Endothelial cell of umbilical vein (primary cell): ENCODE results near the gene ATPAF1. TPM values are rescaled to one million over a fixed set of nuclear protein-coding genes. Genes with fewer than 3 reads are reported as not detected.

ENCODE experiments used
- BruUV-seq: library from RNA; stranded (reverse); fragments of 400-500 nt; replicated peaks from 2 replicates; lab custom pipeline; 2021; lab: Mats Ljungman, UMichigan
- CTCF ChIA-PET: fragments of 300-600, 350-600 bp; sonication (Branson Sonifier 250); formaldehyde crosslinking; loops from one replicate; lab custom pipeline; 2021; ENCODE audit warnings: antibody characterized with exemption, inconsistent platforms; lab: Charles Lee
- POLR2A ChIA-PET: fragments of 300-600, 350-600 bp; sonication (Branson Sonifier 250); formaldehyde crosslinking; loops from one replicate; lab custom pipeline; 2021; ENCODE audit warnings: antibody characterized with exemption, inconsistent platforms; lab: Charles Lee
- DNase-seq: peaks from one replicate; pipeline ENCODE4 v3.0.0-alpha.2; 2011; ENCODE audit warnings: low read depth, low spot score
- FAIRE-seq: peaks from 2 replicates; lab custom pipeline; 2011; peaks lifted over from hg19 to GRCh38; lab: Jason Lieb, UNC
- H2AFZ ChIP-seq: 2 replicates; pipeline ENCODE4 v1.6.0; 2012; ENCODE audit warnings: low read depth, low read length, control low read depth, inconsistent platforms
- H3K27ac ChIP-seq: 2 replicates; pipeline ENCODE4 v1.5.1; 2011; ENCODE audit warnings: low read depth, mild to moderate bottlenecking, control low read depth, low read length, moderate library complexity; ENCODE audit not compliant: insufficient read depth
- H3K27me3 ChIP-seq, 2 experiments: 2 replicates each; pipeline versions ENCODE4 v1.6.0 to v1.6.1; 2011; ENCODE audit warnings: low read length in 2 of 2, mixed read lengths in 1 of 2; ENCODE audit not compliant: control insufficient read depth in 2 of 2, insufficient read depth in 2 of 2
- H3K36me3 ChIP-seq, 2 experiments: 2 replicates in 1 of 2; 3 replicates in 1 of 2; pipeline ENCODE4 v1.5.1; 2011; ENCODE audit warnings: low read length in 2 of 2, mild to moderate bottlenecking in 1 of 2, moderate library complexity in 1 of 2; ENCODE audit not compliant: control insufficient read depth in 2 of 2, insufficient read depth in 2 of 2; ENCODE audit errors: extremely low read depth in 1 of 2
- H3K4me1 ChIP-seq: 3 replicates; pipeline ENCODE4 v1.5.1; 2011; ENCODE audit warnings: mild to moderate bottlenecking, low read length; ENCODE audit not compliant: control insufficient read depth, insufficient read depth; ENCODE audit errors: extremely low read depth
- H3K4me2 ChIP-seq: 2 replicates; pipeline ENCODE4 v1.6.1; 2011; ENCODE audit warnings: low read length, control low read depth, mixed read lengths; ENCODE audit not compliant: insufficient read depth
- H3K4me3 ChIP-seq, 3 experiments: fragments of 200-600 bp in 1 of 3; sonication (generic), shearing (Covaris generic) in 1 of 3; replicated peaks in 1 of 3; 2 replicates each; pipeline ENCODE4 v1.5.1; 2011 to 2016; ENCODE audit warnings: control low read depth in 3 of 3, low read length in 3 of 3, mild to moderate bottlenecking in 2 of 3, inconsistent platforms in 1 of 3, low read depth in 1 of 3, moderate library complexity in 1 of 3; ENCODE audit not compliant: insufficient read depth in 1 of 3
- H3K79me2 ChIP-seq: 2 replicates; pipeline ENCODE4 v1.6.0; 2012; ENCODE audit warnings: low read length, inconsistent platforms; ENCODE audit not compliant: control insufficient read depth, insufficient read depth
- H3K9ac ChIP-seq: replicated peaks from 2 replicates; pipeline ENCODE3; 2011; ENCODE audit warnings: low read length, control low read depth; ENCODE audit not compliant: insufficient read depth; ENCODE audit errors: extremely low read depth
- H3K9me1 ChIP-seq: replicated peaks from 3 replicates; pipeline ENCODE4 v1.6.0; 2011; ENCODE audit warnings: mild to moderate bottlenecking, low read length; ENCODE audit not compliant: control insufficient read depth, insufficient read depth; ENCODE audit errors: extremely low read depth
- H3K9me3 ChIP-seq: replicated peaks from 2 replicates; pipeline ENCODE4 v1.5.1; 2012; ENCODE audit warnings: low read length, inconsistent platforms; ENCODE audit not compliant: control insufficient read depth, insufficient read depth
- H4K20me1 ChIP-seq: replicated peaks from 2 replicates; pipeline ENCODE3; 2011; ENCODE audit warnings: mild to moderate bottlenecking, low read length; ENCODE audit not compliant: control insufficient read depth, insufficient read depth; ENCODE audit errors: extremely low read depth
- CTCF ChIP-seq, 2 donors: IDR thresholded peaks; 1 replicate in 1 of 2; 2 replicates in 1 of 2; pipeline ENCODE4 v1.5.1; 2011; ENCODE audit warnings: low read length in 2 of 2, mild to moderate bottlenecking in 2 of 2, moderate library complexity in 2 of 2, control low read depth in 1 of 2, inconsistent platforms in 1 of 2, low read depth in 1 of 2; ENCODE audit not compliant: insufficient read depth in 1 of 2; ENCODE audit errors: extremely low read depth in 1 of 2
- EZH2 ChIP-seq: IDR thresholded peaks from 2 replicates; pipeline ENCODE4 v1.6.1; 2012; ENCODE audit warnings: borderline replicate concordance, low read depth, mild to moderate bottlenecking, moderate library complexity, low read length, inconsistent platforms; ENCODE audit not compliant: severe bottlenecking
- FOS ChIP-seq: IDR thresholded peaks from 2 replicates; pipeline ENCODE4 v1.6.1; 2011; ENCODE audit warnings: mild to moderate bottlenecking, low read length, moderate library complexity, borderline replicate concordance; ENCODE audit not compliant: insufficient read depth
- GATA2 ChIP-seq: IDR thresholded peaks from 2 replicates; pipeline ENCODE4 v1.7.0; 2011; ENCODE audit warnings: low read depth, mild to moderate bottlenecking, moderate library complexity, mixed read lengths, low read length; ENCODE audit not compliant: insufficient read length, insufficient read depth
- JUN ChIP-seq: IDR thresholded peaks from 2 replicates; pipeline ENCODE4 v1.6.1; 2011; ENCODE audit warnings: borderline replicate concordance, low read depth; ENCODE audit not compliant: insufficient read length, insufficient read depth
- MAX ChIP-seq: IDR thresholded peaks from 2 replicates; pipeline ENCODE4 v1.6.1; 2011; ENCODE audit not compliant: insufficient read depth, insufficient read length
- MYC ChIP-seq: IDR thresholded peaks from one replicate; pipeline ENCODE4 v1.6.1; 2011; ENCODE audit warnings: mild to moderate bottlenecking, low read depth, low read length
- POLR2A ChIP-seq: IDR thresholded peaks from 2 replicates; pipeline ENCODE4 v1.6.1; 2012; ENCODE audit warnings: low read depth, mild to moderate bottlenecking, control low read depth, low read length
- POLR2AphosphoS5 ChIP-seq: IDR thresholded peaks from 2 replicates; pipeline ENCODE4 v1.6.1; 2012; ENCODE audit warnings: low read depth, mild to moderate bottlenecking, control low read depth, low read length, moderate library complexity; ENCODE audit not compliant: insufficient read depth
- dilution Hi-C: fragments of 300-500 bp; cut with MboI; formaldehyde crosslinking; loops from one replicate; pipeline ENCODE4 v1.15.0; 2019; ENCODE audit warnings: low sequenced_read_pairs; ENCODE audit not compliant: extremely low pct_ligation_motif_present
- intact Hi-C: fragments of 100-400 bp; cut with micrococcal nuclease; formaldehyde crosslinking; loops from one replicate; pipeline ENCODE4 v1.10.0; 2022
- polyA plus RNA-seq, 4 experiments: library from polyadenylated mRNA; depleted of rRNA in 3 of 4; stranded (reverse) in 3 of 4; unstranded in 1 of 4; fragments of >200 nt; gene quantifications; 2 replicates each; pipeline versions ENCODE4 v1.2.1 to v1.2.3, GENCODE V29; 2011 to 2012; ENCODE audit warnings: missing spikeins in 1 of 4
- total RNA-seq: library from RNA; stranded (reverse); gene quantifications from 2 replicates; pipeline ENCODE4 v1.2.3, GENCODE V29; 2021

ATPAF1 gene
- total and polyA plus RNA-seq, 2 donors (not counting 3 experiments of a cell fraction or from before 2014, with no cell fraction given): 28.3 to 29.6 TPM

DNA sequence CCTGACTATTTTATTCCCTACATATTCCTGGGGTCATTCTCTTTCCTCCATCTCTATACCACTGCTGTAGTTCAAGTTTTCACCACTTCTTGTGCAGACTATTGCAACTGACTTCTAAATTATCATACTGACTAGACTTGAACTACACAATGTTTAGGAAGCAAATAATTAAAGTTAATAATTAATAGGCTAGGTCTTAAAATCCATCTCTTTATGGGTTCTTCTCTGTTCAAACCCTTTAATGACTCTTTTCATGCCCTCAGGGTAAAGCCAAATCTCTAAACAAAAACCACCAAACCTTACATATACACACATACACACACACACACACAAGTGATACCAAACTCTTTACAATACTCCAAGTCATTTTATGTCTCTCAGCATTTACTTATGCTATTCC lies 29.2 kb downstream of the ATPAF1 start:
- Histone ChIP-seq H3K9ac (no peak overlapping the region), H3K4me1 (no peaks in the 10 kb centered on the region), H2AFZ (no peak overlapping the region), H3K27ac (no peak overlapping the region), H4K20me1 (no peaks in the 10 kb centered on the region), H3K9me3 (no peaks in the 10 kb centered on the region), H3K36me3 (peaks cover 0 to 10% of the 10 kb centered on the region in 2 experiments), H3K27me3 (no peaks in the 10 kb centered on the region), H3K79me2 (no peaks in the 10 kb centered on the region), H3K4me2 (no peak overlapping the region), H3K9me1 (no peaks in the 10 kb centered on the region), H3K4me3 (no peak overlapping the region)
- CTCF ChIA-PET: no interaction called here
- no peak for FAIRE-seq
- intact Hi-C loops: no loop called here
- dilution Hi-C loops: no loop called here
- no peak for DNase-seq
- TF ChIP-seq FOS (no peak), CTCF (IDR thresholded peaks at IDR 0.05; ENCODE audit: extremely low read depth in 1 of 2, insufficient read depth in 1 of 2, low read depth in 1 of 2, low read length in 2 of 2) (no peak), MAX (no peak), GATA2 (no peak), JUN (no peak), POLR2A (no peak), EZH2 (no peak), MYC (no peak), POLR2AphosphoS5 (no peak)
- no TSS peak for BruUV-seq
- POLR2A ChIA-PET: no interaction called here
